Retinal pigment epithelial cell (primary cell): ENCODE measurements around the gene CNTNAP2.

Experiments
- DNase-seq: peaks from one replicate; pipeline ENCODE4 v3.0.0-alpha.2; 2010; ENCODE audit warnings: low read depth
- H3K4me3 ChIP-seq: 2 replicates; pipeline ENCODE4 v1.5.1; 2011; ENCODE audit warnings: mild to moderate bottlenecking, low read length, control low read depth, moderate library complexity
- TF ChIP-seq, protein P1 (sequence below): conservative IDR thresholded peaks from 2 replicates; pipeline ENCODE4 v1.5.1; 2011; ENCODE audit warnings: low read depth, low read length, control low read depth, inconsistent platforms

CNTNAP2 gene

DNA sequence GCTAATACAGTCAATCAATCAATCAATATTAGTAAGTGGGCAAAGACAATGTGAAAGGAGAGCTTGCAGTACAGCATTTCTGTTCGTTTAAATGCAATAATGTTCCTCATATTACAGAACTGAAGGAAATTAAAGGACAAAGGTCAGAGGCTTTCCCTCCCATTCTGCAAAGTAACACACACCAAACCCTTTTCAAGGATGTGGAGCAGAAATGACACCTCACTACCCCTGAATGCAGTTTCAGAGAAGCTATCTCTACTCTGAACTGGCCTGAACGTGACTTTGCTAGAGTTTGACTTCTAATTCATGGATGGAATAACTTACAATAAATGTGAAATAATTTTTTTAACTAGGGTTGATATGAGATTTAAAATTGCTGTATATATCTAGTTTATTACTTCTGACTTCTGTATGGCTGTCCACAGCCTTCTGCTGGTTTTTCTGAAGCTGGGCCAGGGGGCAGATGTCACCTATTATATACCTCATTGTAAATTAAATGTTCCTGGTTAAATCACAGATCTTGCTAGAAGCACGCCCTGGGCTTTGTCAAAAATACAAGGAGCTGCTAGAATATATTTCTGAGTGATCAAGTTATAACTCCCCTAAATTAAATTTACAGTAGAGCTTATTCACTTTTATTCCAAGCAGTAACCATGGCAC is 2317.1 kb downstream of the CNTNAP2 start:
- no peak overlapping the region for H3K4me3 ChIP-seq
- TF ChIP-seq, protein P1, sequence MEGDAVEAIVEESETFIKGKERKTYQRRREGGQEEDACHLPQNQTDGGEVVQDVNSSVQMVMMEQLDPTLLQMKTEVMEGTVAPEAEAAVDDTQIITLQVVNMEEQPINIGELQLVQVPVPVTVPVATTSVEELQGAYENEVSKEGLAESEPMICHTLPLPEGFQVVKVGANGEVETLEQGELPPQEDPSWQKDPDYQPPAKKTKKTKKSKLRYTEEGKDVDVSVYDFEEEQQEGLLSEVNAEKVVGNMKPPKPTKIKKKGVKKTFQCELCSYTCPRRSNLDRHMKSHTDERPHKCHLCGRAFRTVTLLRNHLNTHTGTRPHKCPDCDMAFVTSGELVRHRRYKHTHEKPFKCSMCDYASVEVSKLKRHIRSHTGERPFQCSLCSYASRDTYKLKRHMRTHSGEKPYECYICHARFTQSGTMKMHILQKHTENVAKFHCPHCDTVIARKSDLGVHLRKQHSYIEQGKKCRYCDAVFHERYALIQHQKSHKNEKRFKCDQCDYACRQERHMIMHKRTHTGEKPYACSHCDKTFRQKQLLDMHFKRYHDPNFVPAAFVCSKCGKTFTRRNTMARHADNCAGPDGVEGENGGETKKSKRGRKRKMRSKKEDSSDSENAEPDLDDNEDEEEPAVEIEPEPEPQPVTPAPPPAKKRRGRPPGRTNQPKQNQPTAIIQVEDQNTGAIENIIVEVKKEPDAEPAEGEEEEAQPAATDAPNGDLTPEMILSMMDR: no peak
- DNase-seq: no peak

DNA sequence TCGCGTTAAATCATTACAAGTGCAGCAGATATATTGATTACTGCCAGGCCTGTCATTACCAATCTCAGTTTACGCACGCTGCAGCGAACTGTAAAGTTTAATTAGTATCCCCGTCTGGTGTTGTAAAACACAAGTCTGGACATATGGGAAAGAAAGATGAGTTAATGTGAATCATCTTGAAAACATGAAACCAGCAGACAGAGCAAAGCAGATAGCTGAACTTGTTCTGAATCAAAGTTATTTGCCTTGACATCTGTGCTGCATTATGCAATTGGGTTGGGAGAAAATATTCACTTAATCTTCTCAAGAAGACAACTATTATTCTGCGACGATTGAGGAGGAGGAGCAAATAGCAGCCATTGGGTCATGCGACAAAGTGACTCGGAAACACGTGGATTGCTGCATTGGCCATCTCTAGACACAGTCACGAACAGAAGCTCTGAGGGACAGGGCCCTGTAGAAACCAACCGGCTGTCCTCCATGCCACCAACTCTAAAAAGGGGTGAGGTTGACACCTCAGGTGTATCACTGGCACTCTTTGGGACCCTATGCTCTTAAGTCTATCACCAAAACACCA is 2317.7 kb downstream of the CNTNAP2 start:
- DNase-seq: no peak
- H3K4me3 ChIP-seq: no peak overlapping the region
- TF ChIP-seq, protein P1: no peak

DNA sequence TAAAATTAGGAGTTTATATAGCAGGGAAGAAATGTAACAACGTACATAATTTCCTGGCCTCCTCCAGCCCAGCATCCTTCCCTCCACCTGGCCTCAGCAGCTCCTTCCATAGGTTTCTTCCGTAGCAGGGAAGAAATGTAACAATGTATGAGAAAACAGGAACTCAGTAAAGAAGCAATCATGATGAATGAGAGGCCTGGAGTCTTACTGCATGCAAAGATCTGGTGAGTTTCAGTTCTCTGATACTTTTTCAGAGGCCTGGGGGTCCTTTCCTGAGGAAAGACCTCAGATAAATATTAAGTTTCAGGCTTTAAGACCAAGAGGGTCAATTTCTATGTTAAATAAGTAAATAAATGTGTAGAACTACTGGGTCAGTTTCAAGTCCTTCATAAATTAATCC is 2318.3 kb downstream of the CNTNAP2 start:
- no peak for DNase-seq
- no peak overlapping the region for H3K4me3 ChIP-seq
- TF ChIP-seq, protein P1: no peak

DNA sequence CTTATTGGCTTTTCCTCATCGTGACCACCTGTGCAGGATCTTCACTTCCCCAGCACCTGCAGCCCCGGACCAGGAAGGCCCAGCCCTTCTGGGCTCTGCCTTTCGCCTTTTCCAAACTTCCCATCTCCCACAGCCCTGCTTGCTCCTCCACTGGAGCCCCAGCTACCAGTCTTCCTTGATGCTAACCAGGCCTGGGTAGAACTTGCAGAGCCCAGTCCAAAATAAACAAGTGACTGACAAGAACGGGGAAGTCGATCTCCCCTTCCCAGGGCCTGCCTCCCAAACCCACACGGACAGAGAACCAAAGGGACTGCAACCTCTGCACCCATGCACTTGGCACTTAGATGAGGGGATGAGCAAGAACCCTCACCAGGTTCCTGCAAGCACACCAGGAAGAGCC is 2319.1 kb downstream of the CNTNAP2 start:
- no peak overlapping the region for H3K4me3 ChIP-seq
- TF ChIP-seq, protein P1: no peak
- DNase-seq: no peak

GRCh38 chr7:148436135-148436534 is 2319.5 kb downstream of the CNTNAP2 start:
- DNase-seq: no peak
- TF ChIP-seq, protein P1: no peak
- H3K4me3 ChIP-seq: no peak overlapping the region

DNA sequence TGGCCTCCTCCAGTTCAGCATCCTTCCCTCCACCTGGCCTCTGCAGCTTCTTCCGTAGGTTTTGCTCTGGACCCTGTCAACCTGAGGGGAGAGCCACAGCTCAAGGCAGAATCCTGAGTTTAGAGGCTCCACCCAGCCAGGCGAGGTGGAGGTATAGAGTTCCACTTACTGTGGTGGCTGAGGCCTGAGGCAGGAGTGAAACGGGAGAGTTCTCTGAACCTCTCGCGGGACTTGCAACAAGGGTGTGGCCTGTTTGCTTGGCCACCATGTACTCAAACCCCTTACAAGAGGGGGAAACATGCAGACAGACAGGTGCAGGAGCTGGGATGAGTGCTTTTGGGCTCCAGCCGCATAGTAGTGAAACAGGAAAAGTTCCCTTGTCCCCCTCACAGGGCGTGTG is 2320.0 kb downstream of the CNTNAP2 start:
- no peak for DNase-seq
- TF ChIP-seq, protein P1: no peak
- H3K4me3 ChIP-seq: no peak overlapping the region

- no peak for DNase-seq
- TF ChIP-seq, protein P1: no peak
- no peak overlapping the region for H3K4me3 ChIP-seq
These were observed 2320.4 kb downstream of the CNTNAP2 start for GRCh38 chr7:148437043-148437442.
